Measurements from ENCODE around the gene ZNF688. TPM values are rescaled to one million over a fixed set of nuclear protein-coding genes. Genes with fewer than 3 reads are reported as not detected.

The ZNF688 gene
- total and polyA plus RNA-seq, 2 of the 13 experiments (the other 11 are each of a cell fraction or from before 2014, with no cell fraction given): 2.4 to 5.4 TPM

DNA sequence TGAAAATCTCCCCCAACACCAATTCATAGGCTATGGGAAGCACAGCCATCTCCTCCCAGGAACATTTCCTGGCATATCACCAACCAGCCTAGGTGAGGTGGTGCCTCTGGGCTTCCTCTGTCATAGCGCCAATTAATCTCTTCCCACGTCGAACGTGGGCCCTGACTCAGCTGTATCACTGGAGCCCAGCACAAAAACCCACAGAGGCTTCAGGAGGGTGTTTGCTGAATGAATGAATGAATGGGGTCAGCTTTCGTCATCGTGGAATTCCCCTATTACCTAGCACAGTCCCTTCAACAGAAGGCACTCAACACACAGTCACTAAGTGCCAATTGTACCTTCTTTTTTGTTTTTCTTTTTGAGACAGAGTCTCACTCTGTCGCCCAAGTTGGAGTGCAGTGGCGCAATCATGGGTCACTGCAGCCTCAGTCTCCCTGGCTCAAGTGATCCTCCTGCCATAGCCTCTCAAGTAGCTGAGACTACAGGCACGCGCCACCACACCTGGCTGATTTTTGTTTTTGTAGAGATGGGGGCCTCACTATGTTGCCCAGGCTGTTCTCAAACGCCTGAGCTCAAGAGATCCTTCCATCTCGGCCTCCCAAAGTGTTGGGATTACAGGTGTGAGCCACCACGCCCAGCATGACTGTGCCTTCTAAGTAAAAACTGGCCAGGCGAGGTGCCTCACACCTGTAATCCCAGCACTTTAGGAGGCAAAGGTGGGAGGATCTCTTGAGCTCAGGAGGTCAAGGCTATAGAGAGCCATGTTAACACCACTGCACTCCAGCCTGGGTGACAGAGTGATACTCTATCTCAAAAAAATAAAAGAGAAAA, 4.1 kb downstream of the ZNF688 start:
- Histone ChIP-seq H3K27me3 (ENCODE audit: control insufficient read depth in 1 of 2, insufficient read depth in 2 of 2, low read length in 2 of 2) (no peaks in the 10 kb centered on the region), H3K27ac (ENCODE audit: extremely low read length, insufficient read depth, low read length) (no peak overlapping the region), H4K20me1 (ENCODE audit: insufficient read depth, low read length) (no peaks in the 10 kb centered on the region), H3K36me3 (replicated peaks in 1 of 2; ENCODE audit: control insufficient read depth in 1 of 2, insufficient read depth in 2 of 2, low read length in 2 of 2) (no peaks in the 10 kb centered on the region), H3K4me3 (replicated peaks in 1 of 3; ENCODE audit: insufficient read depth in 1 of 3, low read depth in 2 of 3, low read length in 3 of 3) (no peak overlapping the region), H3K9ac (ENCODE audit: insufficient read depth, low read depth, low read length) (no peak overlapping the region), H3K79me2 (ENCODE audit: insufficient read depth, low read length) (peaks cover 2% of the 10 kb centered on the region), H3K4me1 (ENCODE audit: insufficient read depth, low read length) (peaks cover 49% of the 10 kb centered on the region), H2AFZ (ENCODE audit: low read length) (no peak overlapping the region), H3K4me2 (ENCODE audit: low read depth, low read length) (peak overlapping the region; percentile 37; the same call in 1 of the 2 replicates), H3K9me3 (ENCODE audit: low read length) (no peaks in the 10 kb centered on the region)
- 41% methylated on average over 14 of the region's 14 CpGs for WGBS (ENCODE audit: low lambda C conversion rate)
- FAIRE-seq (peak; percentile 26), DNase-seq (ENCODE audit: low spot score) (no peak), ATAC-seq (no peak)
- no TSS peak for BruUV-seq (replicated peaks)
- ChIA-PET POLR2A (interaction anchor here (1.0 to 3.9 kb wide), 7 partner anchors 10 to 122 kb away, joined by 3 to 36 read pairs (median 5); partner anchors contain the start of genes SEPHS2, ZNF689, ZNF747 and ZNF764), CTCF (ENCODE audit: low intra/inter-chr PET ratio, low total read pairs) (no interaction called here)
- in situ Hi-C loops (cut with HindIII; ENCODE audit: extremely low pct_ligation_motif_present, low pct_unique_long_range_greater_than_20kb) (no loop called here), intact Hi-C loops (cut with micrococcal nuclease; ENCODE audit: unreplicated experiment) (loop anchor here (1.0 kb wide), 1 partner anchor 28 kb away; no protein-coding TSS in a partner anchor)
- TF ChIP-seq, protein P1, sequence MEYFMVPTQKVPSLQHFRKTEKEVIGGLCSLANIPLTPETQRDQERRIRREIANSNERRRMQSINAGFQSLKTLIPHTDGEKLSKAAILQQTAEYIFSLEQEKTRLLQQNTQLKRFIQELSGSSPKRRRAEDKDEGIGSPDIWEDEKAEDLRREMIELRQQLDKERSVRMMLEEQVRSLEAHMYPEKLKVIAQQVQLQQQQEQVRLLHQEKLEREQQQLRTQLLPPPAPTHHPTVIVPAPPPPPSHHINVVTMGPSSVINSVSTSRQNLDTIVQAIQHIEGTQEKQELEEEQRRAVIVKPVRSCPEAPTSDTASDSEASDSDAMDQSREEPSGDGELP (IDR thresholded peaks at IDR 0.05; ENCODE audit: borderline replicate concordance, low read depth): no peak
- TF ChIP-seq ZNF121 (CRISPR knock-in tag; IDR thresholded peaks at IDR 0.05): 0 out of 2 replicates have a peak, but pooled peaks have one; percentile 19
- no peak for TF ChIP-seq RXRB (CRISPR knock-in tag; IDR thresholded peaks at IDR 0.05; ENCODE audit: borderline replicate concordance)
- TF ChIP-seq NFE2L1 (CRISPR knock-in tag; IDR thresholded peaks at IDR 0.05; ENCODE audit: borderline replicate concordance): no peak
- 0 out of 2 replicates have a peak, but pooled peaks have one; percentile 35 for TF ChIP-seq ZNF547 (CRISPR knock-in tag; IDR thresholded peaks at IDR 0.05)
- peak; percentile 98 for TF ChIP-seq RELA (CRISPR knock-in tag; IDR thresholded peaks at IDR 0.05)
- TF ChIP-seq, protein P2, sequence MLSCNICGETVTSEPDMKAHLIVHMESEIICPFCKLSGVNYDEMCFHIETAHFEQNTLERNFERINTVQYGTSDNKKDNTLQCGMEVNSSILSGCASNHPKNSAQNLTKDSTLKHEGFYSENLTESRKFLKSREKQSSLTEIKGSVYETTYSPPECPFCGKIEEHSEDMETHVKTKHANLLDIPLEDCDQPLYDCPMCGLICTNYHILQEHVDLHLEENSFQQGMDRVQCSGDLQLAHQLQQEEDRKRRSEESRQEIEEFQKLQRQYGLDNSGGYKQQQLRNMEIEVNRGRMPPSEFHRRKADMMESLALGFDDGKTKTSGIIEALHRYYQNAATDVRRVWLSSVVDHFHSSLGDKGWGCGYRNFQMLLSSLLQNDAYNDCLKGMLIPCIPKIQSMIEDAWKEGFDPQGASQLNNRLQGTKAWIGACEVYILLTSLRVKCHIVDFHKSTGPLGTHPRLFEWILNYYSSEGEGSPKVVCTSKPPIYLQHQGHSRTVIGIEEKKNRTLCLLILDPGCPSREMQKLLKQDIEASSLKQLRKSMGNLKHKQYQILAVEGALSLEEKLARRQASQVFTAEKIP (CRISPR knock-in tag; IDR thresholded peaks at IDR 0.05; ENCODE audit: borderline replicate concordance): no peak
- no peak for TF ChIP-seq CREB1 (IDR thresholded peaks at IDR 0.05)
- no peak for TF ChIP-seq CREB1 (CRISPR knock-in tag; IDR thresholded peaks at IDR 0.05)
- TF ChIP-seq SAFB2 (CRISPR knock-in tag; IDR thresholded peaks at IDR 0.05; ENCODE audit: borderline replicate concordance, low read depth): peak; percentile 52; the same call in 1 of the 2 replicates
- TF ChIP-seq RFX5 (IDR thresholded peaks at IDR 0.05; ENCODE audit: low read depth, low read length): no peak
- TF ChIP-seq ZNF333 (CRISPR knock-in tag; IDR thresholded peaks at IDR 0.05; ENCODE audit: borderline replicate concordance): no peak
- TF ChIP-seq ZNF24 (IDR thresholded peaks at IDR 0.05): peak; percentile 77; the same call in 1 of the 2 replicates
- TF ChIP-seq ZNF563 (CRISPR knock-in tag; IDR thresholded peaks at IDR 0.05): peak; percentile 39; the same call in 1 of the 2 replicates
- peak; percentile 27; the same call in 1 of the 2 replicates for TF ChIP-seq SP5 (CRISPR knock-in tag; IDR thresholded peaks at IDR 0.05; ENCODE audit: borderline replicate concordance, low read depth)
- TF ChIP-seq BRCA1 (CRISPR knock-in tag; IDR thresholded peaks at IDR 0.05): no peak
- peak; percentile 51; the same call in 1 of the 2 replicates for TF ChIP-seq HIVEP1 (CRISPR knock-in tag; IDR thresholded peaks at IDR 0.05)
- TF ChIP-seq NR2F6 (IDR thresholded peaks at IDR 0.05): no peak
- 0 out of 2 replicates have a peak, but pooled peaks have one; percentile 22 for TF ChIP-seq NR2F6 (CRISPR knock-in tag; IDR thresholded peaks at IDR 0.05)
- TF ChIP-seq CAMTA2 (CRISPR knock-in tag; IDR thresholded peaks at IDR 0.05; ENCODE audit: borderline replicate concordance): 0 out of 2 replicates have a peak, but pooled peaks have one; percentile 44
- peak; percentile 88; the same call in 1 of the 2 replicates for TF ChIP-seq ZNF460 (CRISPR knock-in tag; IDR thresholded peaks at IDR 0.05; ENCODE audit: borderline replicate concordance)
- 0 out of 2 replicates have a peak, but pooled peaks have one; percentile 10 for TF ChIP-seq HNF4A (CRISPR knock-in tag; IDR thresholded peaks at IDR 0.05)
- peak; percentile 0; the same call in 1 of the 2 replicates for TF ChIP-seq CEBPB (IDR thresholded peaks at IDR 0.05; ENCODE audit: borderline replicate concordance, low read depth, low read length)
- 0 out of 2 replicates have a peak, but pooled peaks have one; percentile 35 for TF ChIP-seq ZMYM3 (CRISPR knock-in tag; IDR thresholded peaks at IDR 0.05)

Data from HepG2 (cell line).